Body of pancreas (tissue), 4 donors: ENCODE data around the gene SPOCD1.

Experiments used
- POLR2A ChIP-seq, 3 donors: fragments of 450-650 bp; IDR thresholded peaks; one replicate each; pipeline ENCODE4 v1.6.1; 2016; ENCODE audit warnings: antibody characterized with exemption in 3 of 3, mild to moderate bottlenecking in 2 of 3
- TF ChIP-seq, protein P1 (sequence below), 7 experiments: fragments of 450-650 bp in 4 of 7; fragments of 200-600 bp in 3 of 7; sonication (generic) in 3 of 7; IDR thresholded peaks; one replicate each; pipeline ENCODE4 v1.5.1; 2016 to 2019; ENCODE audit warnings: antibody characterized with exemption in 7 of 7

GRCh38 chr1:31811605-31812004 lies 4.2 kb downstream of the SPOCD1 start:
- TF ChIP-seq, protein P1, sequence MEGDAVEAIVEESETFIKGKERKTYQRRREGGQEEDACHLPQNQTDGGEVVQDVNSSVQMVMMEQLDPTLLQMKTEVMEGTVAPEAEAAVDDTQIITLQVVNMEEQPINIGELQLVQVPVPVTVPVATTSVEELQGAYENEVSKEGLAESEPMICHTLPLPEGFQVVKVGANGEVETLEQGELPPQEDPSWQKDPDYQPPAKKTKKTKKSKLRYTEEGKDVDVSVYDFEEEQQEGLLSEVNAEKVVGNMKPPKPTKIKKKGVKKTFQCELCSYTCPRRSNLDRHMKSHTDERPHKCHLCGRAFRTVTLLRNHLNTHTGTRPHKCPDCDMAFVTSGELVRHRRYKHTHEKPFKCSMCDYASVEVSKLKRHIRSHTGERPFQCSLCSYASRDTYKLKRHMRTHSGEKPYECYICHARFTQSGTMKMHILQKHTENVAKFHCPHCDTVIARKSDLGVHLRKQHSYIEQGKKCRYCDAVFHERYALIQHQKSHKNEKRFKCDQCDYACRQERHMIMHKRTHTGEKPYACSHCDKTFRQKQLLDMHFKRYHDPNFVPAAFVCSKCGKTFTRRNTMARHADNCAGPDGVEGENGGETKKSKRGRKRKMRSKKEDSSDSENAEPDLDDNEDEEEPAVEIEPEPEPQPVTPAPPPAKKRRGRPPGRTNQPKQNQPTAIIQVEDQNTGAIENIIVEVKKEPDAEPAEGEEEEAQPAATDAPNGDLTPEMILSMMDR (IDR thresholded peaks at IDR 0.05) = no peak
- TF ChIP-seq POLR2A (IDR thresholded peaks at IDR 0.05) = no peak
